GM04503 (cell line): Measurements from ENCODE around the gene AKR1B15.

Source experiments
- DNase-seq: peaks from one replicate; pipeline ENCODE4 v3.0.0-alpha.2; 2012; ENCODE audit warnings: low read depth

Gene AKR1B15

DNA sequence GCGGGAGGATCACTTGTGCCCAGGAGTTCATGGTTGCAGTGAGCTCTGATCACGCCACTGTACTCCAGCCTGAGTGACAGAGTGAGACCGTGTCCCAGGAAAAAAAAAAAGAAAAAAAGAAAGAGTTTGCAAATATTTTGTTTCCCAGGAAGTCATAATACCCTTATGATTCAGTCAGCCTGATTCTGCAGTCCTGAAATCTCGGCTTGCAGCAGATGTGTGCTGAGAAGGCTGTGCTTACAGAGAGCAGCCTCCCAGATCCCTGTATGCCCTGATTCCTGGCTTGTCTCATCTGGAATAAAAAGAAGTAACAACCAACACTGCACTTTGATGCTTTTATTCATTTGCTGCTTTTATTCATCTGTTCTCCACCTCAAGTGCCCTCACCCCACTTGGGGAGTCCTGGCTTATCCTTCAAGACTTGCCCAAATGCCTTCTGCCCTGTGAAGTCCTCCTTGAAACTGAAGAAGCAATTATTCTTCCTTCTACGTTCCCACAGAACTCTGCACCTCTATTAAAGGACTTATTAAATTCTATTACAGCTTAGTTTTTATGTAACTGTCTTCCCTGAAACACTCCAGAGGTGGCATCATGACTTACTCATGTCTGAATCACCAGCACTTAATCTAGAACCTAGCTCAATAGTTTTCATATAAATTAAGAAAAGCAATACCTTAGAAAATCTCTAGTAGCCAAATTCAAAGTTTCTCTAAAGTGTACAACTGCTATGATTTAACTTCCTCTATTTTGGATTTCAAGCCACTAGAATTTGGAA lies 70.0 kb downstream of the AKR1B15 start:
- DNase-seq, result peak; percentile 50

DNA sequence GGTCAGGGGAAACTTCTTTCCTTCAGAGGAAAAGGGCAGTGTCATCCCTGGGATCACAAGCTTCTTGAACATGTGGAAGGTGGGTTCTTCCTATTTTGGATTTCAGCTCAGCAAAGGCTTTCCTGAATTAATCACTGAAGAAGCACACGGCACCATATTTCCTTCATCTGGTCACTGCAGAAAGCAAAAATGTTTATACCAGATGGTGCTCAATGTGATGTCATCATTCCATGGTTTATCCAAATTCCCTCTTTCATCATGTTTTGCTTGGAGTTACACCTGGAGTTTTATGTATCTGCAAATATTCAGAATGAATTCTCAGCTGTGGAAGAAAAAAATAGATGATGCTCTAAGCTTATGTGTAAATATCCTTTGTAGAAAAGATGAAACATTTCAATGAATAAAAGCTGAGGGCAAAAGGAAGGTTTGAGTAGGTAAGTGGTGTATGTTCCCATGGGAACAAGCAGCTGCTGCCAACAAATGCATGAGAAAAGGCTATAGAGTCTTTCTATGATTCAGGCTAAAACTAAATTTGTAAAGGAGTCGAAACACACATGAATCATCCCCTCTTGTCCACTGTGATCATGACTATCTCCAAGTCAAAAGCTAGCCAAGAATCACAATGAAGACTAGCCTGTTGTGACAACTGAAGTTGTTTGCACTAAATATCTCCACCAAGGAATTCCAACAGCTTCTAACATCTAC lies 70.9 kb downstream of the AKR1B15 start:
- peak; percentile 92 for DNase-seq

DNA sequence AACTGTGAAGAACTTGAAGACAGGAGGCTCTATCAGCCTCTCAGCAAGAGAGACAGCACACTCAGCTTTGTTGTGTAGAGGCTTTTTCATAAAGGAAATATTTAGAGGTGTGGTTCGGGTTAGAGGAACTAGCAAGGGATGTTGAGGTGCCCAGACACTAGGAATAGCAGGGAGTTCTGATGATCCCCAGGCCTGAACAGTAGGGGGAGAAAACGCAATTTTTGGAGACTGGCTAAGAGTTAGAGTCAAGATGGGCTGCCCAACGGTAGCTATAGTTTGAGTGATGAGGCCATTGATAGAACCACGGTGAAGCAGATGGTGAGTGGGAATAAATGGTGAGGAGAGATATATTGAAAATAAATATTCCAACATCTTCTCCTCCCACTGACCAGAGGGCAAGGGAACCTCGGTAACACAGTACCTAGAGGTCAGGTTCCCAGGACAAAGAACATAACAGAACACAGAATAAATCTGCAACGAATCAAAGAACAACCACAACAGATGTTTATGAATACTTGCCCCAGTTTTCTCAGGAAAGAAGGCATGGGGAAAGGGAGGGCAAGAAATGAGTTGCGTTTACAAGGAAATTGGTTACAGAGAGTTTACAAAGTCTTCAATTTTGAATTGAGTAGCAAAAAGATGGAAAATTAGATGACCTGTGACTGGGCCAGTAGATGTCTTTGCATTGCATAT lies 73.5 kb downstream of the AKR1B15 start:
- DNase-seq, result no peak

DNA sequence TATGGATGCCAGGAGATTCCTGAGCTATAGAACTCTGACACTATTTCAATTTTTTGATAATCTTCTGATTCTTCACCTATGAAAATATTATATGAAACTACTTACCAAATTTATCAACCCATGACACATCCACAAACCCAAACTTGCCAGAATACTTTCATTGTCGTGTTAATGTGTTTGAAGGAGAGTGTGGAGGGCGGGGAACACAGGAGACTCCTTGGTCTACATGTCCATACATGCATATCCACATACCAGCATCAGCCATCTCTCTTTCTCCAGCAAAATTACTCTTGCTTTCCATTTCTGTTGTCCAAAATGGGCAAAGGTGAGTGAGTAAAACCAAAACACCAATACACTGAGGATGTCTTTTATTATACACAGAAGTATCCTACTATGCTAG lies 74.3 kb downstream of the AKR1B15 start:
- DNase-seq, result no peak

DNA sequence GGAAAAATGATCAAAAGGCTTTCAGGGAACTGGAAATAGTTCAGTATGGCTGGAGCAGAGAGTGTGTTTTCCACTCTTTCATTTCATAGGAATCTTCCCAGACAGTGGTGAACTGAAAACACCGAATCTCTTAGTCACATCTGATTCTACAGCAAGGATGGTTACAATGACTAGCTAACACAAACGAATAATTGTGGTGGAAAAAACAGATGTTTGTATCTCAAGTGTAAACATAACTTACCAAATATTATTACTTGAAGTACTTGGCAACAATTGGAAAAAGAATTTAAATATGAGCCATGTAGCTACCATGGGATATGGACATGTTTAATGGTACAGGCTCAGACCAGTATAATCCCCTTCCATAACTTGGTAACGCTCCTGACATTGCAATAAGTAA lies 76.6 kb downstream of the AKR1B15 start:
- peak; percentile 90 for DNase-seq

DNA sequence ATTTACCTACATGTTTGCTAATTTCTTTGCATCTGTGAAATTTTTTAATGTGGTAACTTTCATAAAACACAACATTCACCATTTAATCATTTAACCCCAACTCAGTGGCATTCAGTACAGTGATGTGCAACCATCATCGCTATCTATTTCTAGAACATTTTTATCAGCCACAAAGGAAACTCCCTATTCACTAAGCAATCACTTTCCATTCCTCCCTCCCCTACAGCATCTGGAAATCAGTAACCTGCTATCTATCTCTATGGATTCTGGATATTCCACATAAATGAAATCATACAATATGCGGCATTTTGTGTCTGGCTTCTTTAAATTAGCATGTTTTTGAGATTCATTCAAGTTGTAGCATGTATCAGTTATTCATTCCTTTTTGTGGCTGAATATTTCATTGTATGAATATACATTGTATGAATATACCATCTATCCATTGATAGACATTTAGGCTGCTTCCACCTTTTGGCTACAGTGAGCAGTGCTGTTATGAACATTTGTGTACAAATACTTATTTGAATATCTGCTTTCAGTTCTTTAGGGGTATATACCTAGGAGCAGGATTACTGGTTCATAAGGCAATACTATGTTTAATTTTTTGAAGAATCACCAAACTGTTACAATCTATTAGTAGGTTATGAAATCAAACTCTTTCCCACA lies 78.3 kb downstream of the AKR1B15 start:
- no peak for DNase-seq

DNA sequence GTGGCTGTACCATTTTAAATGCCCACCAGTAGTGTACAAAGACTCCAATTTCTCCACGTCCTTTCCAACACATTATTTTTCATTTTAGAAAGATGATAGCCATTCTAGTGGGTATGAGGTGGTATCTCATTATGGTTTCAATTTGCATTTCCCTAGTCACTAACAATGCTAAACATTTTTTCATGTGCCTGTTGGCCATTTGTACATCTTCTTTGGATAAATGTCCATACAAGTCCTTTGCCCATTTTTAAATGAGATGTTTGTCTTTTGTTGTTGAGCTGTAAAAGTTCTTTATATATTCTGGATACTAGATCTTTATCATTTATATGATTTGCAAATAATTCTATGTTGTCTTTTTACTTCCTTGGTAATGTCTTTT lies 78.9 kb downstream of the AKR1B15 start:
- no peak for DNase-seq

DNA sequence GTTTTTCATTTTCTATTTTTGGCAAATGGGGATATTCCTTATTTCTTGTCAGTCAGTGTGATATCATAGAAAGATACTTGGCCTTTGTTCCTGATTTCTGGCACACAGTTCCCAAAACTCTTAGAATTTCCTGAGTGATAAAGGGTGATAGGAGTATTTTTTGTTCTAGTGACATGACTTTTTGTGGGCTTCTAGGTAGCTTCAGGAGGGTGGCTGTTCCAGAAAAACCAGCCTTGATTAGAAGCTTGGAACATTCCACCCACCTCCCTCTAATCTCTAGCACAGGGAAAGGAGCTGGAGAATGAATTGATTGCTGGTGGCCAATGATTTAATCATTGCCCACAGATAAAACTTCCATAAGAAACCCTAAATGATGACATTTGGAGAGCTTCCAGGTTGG lies 80.5 kb downstream of the AKR1B15 start:
- no peak for DNase-seq
